A549 (cell line): Measurements from ENCODE around the gene MINDY4. TPM values are rescaled to one million over a fixed set of nuclear protein-coding genes. Genes with fewer than 3 reads are reported as not detected.

Experiments used
- ATAC-seq, 2 experiments: fragments of 200-7000 bp in 1 of 2; fragments of >200 bp in 1 of 2; cut with Nextera tagmentation in 1 of 2; cut with Tn5 transposase in 1 of 2; 3 replicates each; pipeline versions ENCODE4 v1.8.0 to v1.9.1; 2018 to 2020; ENCODE audit warnings: mild to moderate bottlenecking in 1 of 2, moderate library complexity in 1 of 2
- CTCF ChIA-PET: fragments of 300-600 bp; sonication (Branson Sonifier 250); formaldehyde crosslinking; extraction: SDS; loops from one replicate; lab custom pipeline; 2021; ENCODE audit warnings: antibody characterized with exemption, inconsistent platforms; lab: Yijun Ruan, JAX
- POLR2A ChIA-PET: fragments of 350-600 bp; formaldehyde crosslinking; extraction: SDS; loops from one replicate; lab custom pipeline; 2021; ENCODE audit warnings: antibody characterized with exemption, inconsistent platforms; lab: Yijun Ruan, JAX
- DNase-seq, 2 experiments: peaks; one replicate each; pipeline versions ENCODE4 v3.0.0 to v3.0.0-alpha.2; 2011 to 2016; ENCODE audit warnings: low read depth in 1 of 2, low spot score in 1 of 2
- FAIRE-seq: peaks from 2 replicates; lab custom pipeline; 2011; peaks lifted over from hg19 to GRCh38; lab: Jason Lieb, UNC
- H3K27ac ChIP-seq, 2 experiments: fragments of >200 bp; sonication (Bioruptor Twin); formaldehyde crosslinking; 3 replicates each; pipeline ENCODE4 v1.5.1; 2016 to 2017
- H3K4me1 ChIP-seq: fragments of >200 bp; sonication (Bioruptor Twin); formaldehyde crosslinking; 3 replicates; pipeline ENCODE4 v1.6.1; 2016
- H3K4me2 ChIP-seq: fragments of >200 bp; sonication (Bioruptor Twin); formaldehyde crosslinking; 3 replicates; pipeline ENCODE4 v1.6.1; 2016
- H3K4me3 ChIP-seq: fragments of >200 bp; sonication (Bioruptor Twin); formaldehyde crosslinking; 3 replicates; pipeline ENCODE4 v1.5.1; 2016
- H3K9me3 ChIP-seq: fragments of >200 bp; sonication (Bioruptor Twin); formaldehyde crosslinking; 3 replicates; pipeline ENCODE4 v1.6.1; 2016
- E2F6 ChIP-seq: IDR thresholded peaks from 2 replicates; pipeline ENCODE4 v1.6.1; 2012; ENCODE audit warnings: low read depth, borderline replicate concordance
- EHMT2 ChIP-seq: fragments of 200-600 bp; sonication (generic); IDR thresholded peaks from 2 replicates; pipeline ENCODE4 v1.6.1; 2016; ENCODE audit warnings: antibody characterized with exemption, low read depth, mild to moderate bottlenecking, moderate library complexity
- ELK1 ChIP-seq: fragments of 150-350 bp; IDR thresholded peaks from 2 replicates; pipeline ENCODE4 v1.6.1; 2014; ENCODE audit warnings: low read depth, mild to moderate bottlenecking, low read length
- FOSL2 ChIP-seq, 2 experiments: fragments of 450-650 bp in 1 of 2; fragments of >200 bp in 1 of 2; sonication (Bioruptor Twin) in 1 of 2; formaldehyde crosslinking; IDR thresholded peaks; 2 replicates each; pipeline versions ENCODE4 v1.5.0 to v1.6.1; 2016 to 2020; ENCODE audit warnings: mild to moderate bottlenecking in 1 of 2, moderate library complexity in 1 of 2
- HDAC2 ChIP-seq: fragments of 200-600 bp; sonication (generic); IDR thresholded peaks from 2 replicates; pipeline ENCODE4 v1.6.1; 2016
- HOXA7 ChIP-seq: fragments of 250-450 bp; sonication (Bioruptor Pico); IDR thresholded peaks from 2 replicates; pipeline ENCODE4 v1.5.0; 2020; ENCODE audit warnings: mild to moderate bottlenecking, moderate library complexity
- JUN ChIP-seq, 2 experiments: fragments of >200 bp; sonication (Bioruptor Twin); formaldehyde crosslinking; IDR thresholded peaks; 2 replicates in 1 of 2; 3 replicates in 1 of 2; pipeline ENCODE4 v1.6.1; 2016 to 2017
- KDM1A ChIP-seq: fragments of 200-600 bp; sonication (generic); IDR thresholded peaks from 2 replicates; pipeline ENCODE4 v1.6.1; 2016; ENCODE audit warnings: low read depth, mild to moderate bottlenecking
- MAFK ChIP-seq: fragments of 450-650 bp; IDR thresholded peaks from 2 replicates; pipeline ENCODE4 v1.6.1; 2014; ENCODE audit not compliant: partially characterized antibody
- PBX3 ChIP-seq: IDR thresholded peaks from 2 replicates; pipeline ENCODE4 v1.6.1; 2012
- RAD21 ChIP-seq, 2 experiments: fragments of >200 bp in 1 of 2; sonication (Bioruptor Twin) in 1 of 2; formaldehyde crosslinking in 1 of 2; IDR thresholded peaks in 1 of 2; conservative IDR thresholded peaks in 1 of 2; 2 replicates in 1 of 2; 3 replicates in 1 of 2; pipeline ENCODE4 v1.6.1; 2012 to 2018; ENCODE audit warnings: inconsistent platforms in 1 of 2
- RARB ChIP-seq: fragments of 250-450 bp; sonication (Bioruptor Pico); IDR thresholded peaks from 2 replicates; pipeline ENCODE4 v1.8.0; 2021; ENCODE audit warnings: mild to moderate bottlenecking, moderate library complexity
- RCOR1 ChIP-seq: fragments of 150-350 bp; IDR thresholded peaks from 2 replicates; pipeline ENCODE4 v1.6.1; 2014; ENCODE audit warnings: antibody characterized with exemption, low read length, low read depth
- TFCP2L1 ChIP-seq: fragments of 250-450 bp; sonication (Bioruptor Pico); IDR thresholded peaks from 2 replicates; pipeline ENCODE4 v1.5.0; 2021; ENCODE audit warnings: mild to moderate bottlenecking
- TP53 ChIP-seq: fragments of 250-450 bp; sonication (Bioruptor Pico); IDR thresholded peaks from 2 replicates; pipeline ENCODE4 v1.5.0; 2021; ENCODE audit warnings: mild to moderate bottlenecking, moderate library complexity
- ZC3H11A ChIP-seq: fragments of 450-650 bp; IDR thresholded peaks from 2 replicates; pipeline ENCODE4 v1.6.1; 2014; ENCODE audit warnings: antibody characterized with exemption, mild to moderate bottlenecking
- ZSCAN20 ChIP-seq: fragments of 250-450 bp; sonication (Bioruptor Pico); IDR thresholded peaks from 2 replicates; pipeline ENCODE4 v1.8.0; 2022; ENCODE audit warnings: mild to moderate bottlenecking, moderate library complexity
- WGBS: methylation state at CpG from one replicate; pipeline ENCODE4 v1.1.6; 2017; ENCODE audit errors: missing lambda C conversion rate; 5-methylcytosine and 5-hydroxymethylcytosine counted together
- polyA plus RNA-seq, 4 experiments: library from polyadenylated mRNA; depleted of rRNA in 3 of 4; stranded (reverse); fragments of >200 nt; fragmentation: RNase III in 1 of 4; extraction: RNeasy Plus Mini Kit Qiagen cat#74134 plus additional on column Dnase treatment in 1 of 4; gene quantifications; 2 replicates in 3 of 4; 3 replicates in 1 of 4; pipeline ENCODE4 v1.2.3, GENCODE V29; 2011 to 2017
- TF ChIP-seq, protein P1 (sequence below): fragments of >200 bp; sonication (Bioruptor Twin); formaldehyde crosslinking; IDR thresholded peaks from 3 replicates; pipeline ENCODE4 v1.5.1; 2016
- TF ChIP-seq, protein P2 (sequence below): fragments of 200-600 bp; sonication (generic); IDR thresholded peaks from 2 replicates; pipeline ENCODE4 v1.6.1; 2016; ENCODE audit warnings: antibody characterized with exemption, mild to moderate bottlenecking, moderate library complexity
- TF ChIP-seq, protein P3 (sequence below): fragments of >200 bp; sonication (Bioruptor Twin); formaldehyde crosslinking; IDR thresholded peaks from 3 replicates; pipeline ENCODE4 v1.6.1; 2016

MINDY4 gene
- polyA plus RNA-seq, 2 of the 4 experiments (the other 2 are of a cell fraction): 1.8 to 3.6 TPM

- no peak for TF ChIP-seq FOSL2 (IDR thresholded peaks at IDR 0.05)
- no peak for TF ChIP-seq FOSL2 (CRISPR knock-in tag; IDR thresholded peaks at IDR 0.05)
- TF ChIP-seq ELK1: no peak
These were observed 119.0 kb downstream of the MINDY4 start (continued) for GRCh38 chr7:30890226-30890625.

DNA sequence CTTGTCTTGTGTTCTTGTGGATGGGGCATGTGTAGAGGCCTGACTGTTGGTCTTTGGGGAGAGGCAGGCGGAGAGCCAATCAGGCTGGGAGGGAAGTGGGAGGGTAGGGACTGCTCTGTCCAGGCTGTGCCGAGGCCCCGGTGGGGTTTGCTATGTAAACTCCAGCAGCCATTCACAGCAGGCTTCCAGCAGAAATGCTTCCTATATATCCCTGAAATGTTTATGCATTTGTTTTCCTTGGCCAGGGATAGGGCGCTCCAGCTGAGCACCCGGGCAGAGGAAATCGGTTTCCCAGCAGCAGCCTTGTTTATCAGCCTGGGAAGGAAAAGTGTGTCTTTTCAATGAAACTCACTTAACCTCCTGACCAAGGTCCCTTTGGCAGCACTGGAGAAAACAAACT, 122.1 kb downstream of the MINDY4 start:
- TF ChIP-seq, protein P1, sequence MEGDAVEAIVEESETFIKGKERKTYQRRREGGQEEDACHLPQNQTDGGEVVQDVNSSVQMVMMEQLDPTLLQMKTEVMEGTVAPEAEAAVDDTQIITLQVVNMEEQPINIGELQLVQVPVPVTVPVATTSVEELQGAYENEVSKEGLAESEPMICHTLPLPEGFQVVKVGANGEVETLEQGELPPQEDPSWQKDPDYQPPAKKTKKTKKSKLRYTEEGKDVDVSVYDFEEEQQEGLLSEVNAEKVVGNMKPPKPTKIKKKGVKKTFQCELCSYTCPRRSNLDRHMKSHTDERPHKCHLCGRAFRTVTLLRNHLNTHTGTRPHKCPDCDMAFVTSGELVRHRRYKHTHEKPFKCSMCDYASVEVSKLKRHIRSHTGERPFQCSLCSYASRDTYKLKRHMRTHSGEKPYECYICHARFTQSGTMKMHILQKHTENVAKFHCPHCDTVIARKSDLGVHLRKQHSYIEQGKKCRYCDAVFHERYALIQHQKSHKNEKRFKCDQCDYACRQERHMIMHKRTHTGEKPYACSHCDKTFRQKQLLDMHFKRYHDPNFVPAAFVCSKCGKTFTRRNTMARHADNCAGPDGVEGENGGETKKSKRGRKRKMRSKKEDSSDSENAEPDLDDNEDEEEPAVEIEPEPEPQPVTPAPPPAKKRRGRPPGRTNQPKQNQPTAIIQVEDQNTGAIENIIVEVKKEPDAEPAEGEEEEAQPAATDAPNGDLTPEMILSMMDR: no peak
- TF ChIP-seq HDAC2: no peak
- no peak for TF ChIP-seq JUN (IDR thresholded peaks at IDR 0.05)
- H3K9me3 ChIP-seq: no peaks in the 10 kb centered on the region
- POLR2A ChIA-PET: no interaction called here
- WGBS: 59% methylated on average over 6 of the region's 6 CpGs
- DNase-seq (no peak), ATAC-seq (no peak), FAIRE-seq (no peak)
- CTCF ChIA-PET: interaction anchor here (0.6 kb wide), 1 partner anchor 32 kb away, joined by 3 read pairs; no protein-coding TSS in a partner anchor
- H3K4me3 ChIP-seq: no peak overlapping the region
- peaks cover 8% of the 10 kb centered on the region; the same call in 1 of the 3 replicates for H3K4me1 ChIP-seq
- H3K4me2 ChIP-seq: no peak overlapping the region
- H3K27ac ChIP-seq: no peak overlapping the region

DNA sequence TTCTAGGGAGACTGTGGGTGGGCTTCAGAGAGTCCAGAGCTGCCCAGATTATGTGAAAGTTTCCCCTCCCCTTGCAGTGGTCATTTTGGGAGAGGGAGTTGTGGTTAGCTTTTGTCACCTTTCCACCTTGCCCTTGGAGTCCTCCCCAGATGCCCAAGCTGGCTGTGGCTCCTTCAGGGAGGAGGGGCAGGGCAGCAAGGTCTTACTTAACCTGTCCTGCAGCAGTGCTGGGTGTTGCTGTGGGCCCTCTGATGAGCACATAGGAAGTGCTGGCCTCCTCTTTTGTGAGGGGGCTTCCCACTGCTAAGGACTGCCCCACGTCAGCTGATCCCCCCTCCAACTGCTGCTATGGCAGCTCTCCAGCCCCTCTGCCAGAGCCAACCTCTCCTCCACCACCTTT, 122.8 kb downstream of the MINDY4 start:
- H3K27ac ChIP-seq: no peak overlapping the region
- CTCF ChIA-PET: no interaction called here
- no peak for TF ChIP-seq KDM1A
- no peak for TF ChIP-seq RCOR1
- TF ChIP-seq ZC3H11A: no peak
- TF ChIP-seq TFCP2L1: no peak
- no peak for TF ChIP-seq EHMT2
- no peak for TF ChIP-seq ZSCAN20 (CRISPR knock-in tag)
- TF ChIP-seq, protein P2, sequence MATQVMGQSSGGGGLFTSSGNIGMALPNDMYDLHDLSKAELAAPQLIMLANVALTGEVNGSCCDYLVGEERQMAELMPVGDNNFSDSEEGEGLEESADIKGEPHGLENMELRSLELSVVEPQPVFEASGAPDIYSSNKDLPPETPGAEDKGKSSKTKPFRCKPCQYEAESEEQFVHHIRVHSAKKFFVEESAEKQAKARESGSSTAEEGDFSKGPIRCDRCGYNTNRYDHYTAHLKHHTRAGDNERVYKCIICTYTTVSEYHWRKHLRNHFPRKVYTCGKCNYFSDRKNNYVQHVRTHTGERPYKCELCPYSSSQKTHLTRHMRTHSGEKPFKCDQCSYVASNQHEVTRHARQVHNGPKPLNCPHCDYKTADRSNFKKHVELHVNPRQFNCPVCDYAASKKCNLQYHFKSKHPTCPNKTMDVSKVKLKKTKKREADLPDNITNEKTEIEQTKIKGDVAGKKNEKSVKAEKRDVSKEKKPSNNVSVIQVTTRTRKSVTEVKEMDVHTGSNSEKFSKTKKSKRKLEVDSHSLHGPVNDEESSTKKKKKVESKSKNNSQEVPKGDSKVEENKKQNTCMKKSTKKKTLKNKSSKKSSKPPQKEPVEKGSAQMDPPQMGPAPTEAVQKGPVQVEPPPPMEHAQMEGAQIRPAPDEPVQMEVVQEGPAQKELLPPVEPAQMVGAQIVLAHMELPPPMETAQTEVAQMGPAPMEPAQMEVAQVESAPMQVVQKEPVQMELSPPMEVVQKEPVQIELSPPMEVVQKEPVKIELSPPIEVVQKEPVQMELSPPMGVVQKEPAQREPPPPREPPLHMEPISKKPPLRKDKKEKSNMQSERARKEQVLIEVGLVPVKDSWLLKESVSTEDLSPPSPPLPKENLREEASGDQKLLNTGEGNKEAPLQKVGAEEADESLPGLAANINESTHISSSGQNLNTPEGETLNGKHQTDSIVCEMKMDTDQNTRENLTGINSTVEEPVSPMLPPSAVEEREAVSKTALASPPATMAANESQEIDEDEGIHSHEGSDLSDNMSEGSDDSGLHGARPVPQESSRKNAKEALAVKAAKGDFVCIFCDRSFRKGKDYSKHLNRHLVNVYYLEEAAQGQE: no peak
- TF ChIP-seq MAFK: no peak
- no peak for TF ChIP-seq TP53 (CRISPR knock-in tag)
- TF ChIP-seq, protein P3, sequence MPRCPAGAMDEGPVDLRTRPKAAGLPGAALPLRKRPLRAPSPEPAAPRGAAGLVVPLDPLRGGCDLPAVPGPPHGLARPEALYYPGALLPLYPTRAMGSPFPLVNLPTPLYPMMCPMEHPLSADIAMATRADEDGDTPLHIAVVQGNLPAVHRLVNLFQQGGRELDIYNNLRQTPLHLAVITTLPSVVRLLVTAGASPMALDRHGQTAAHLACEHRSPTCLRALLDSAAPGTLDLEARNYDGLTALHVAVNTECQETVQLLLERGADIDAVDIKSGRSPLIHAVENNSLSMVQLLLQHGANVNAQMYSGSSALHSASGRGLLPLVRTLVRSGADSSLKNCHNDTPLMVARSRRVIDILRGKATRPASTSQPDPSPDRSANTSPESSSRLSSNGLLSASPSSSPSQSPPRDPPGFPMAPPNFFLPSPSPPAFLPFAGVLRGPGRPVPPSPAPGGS: no peak
- no peak for TF ChIP-seq HDAC2
- TF ChIP-seq E2F6: no peak
- TF ChIP-seq RARB (CRISPR knock-in tag): no peak
- TF ChIP-seq PBX3: no peak
- TF ChIP-seq RAD21 (conservative IDR thresholded peaks at IDR 0.05 in 1 of 2, IDR thresholded peaks at IDR 0.05 in 1 of 2): no peak
- TF ChIP-seq HOXA7 (CRISPR knock-in tag): no peak

More for the DNA sequence above, 122.8 kb downstream of the MINDY4 start:
- no peak for DNase-seq
- POLR2A ChIA-PET: no interaction called here
- peaks cover 8% of the 10 kb centered on the region; the same call in 1 of the 3 replicates for H3K4me1 ChIP-seq
- H3K9me3 ChIP-seq: no peaks in the 10 kb centered on the region
- H3K4me3 ChIP-seq: no peak overlapping the region
- ATAC-seq: no peak
- WGBS: 21% methylated on average over 1 of the region's 1 CpG
- FAIRE-seq: no peak
- no peak overlapping the region for H3K4me2 ChIP-seq
